Esophagus squamous epithelium (tissue), 5 donors: Measurements from ENCODE around the gene ITIH4. TPM values are rescaled to one million over a fixed set of nuclear protein-coding genes. Genes with fewer than 3 reads are reported as not detected.

ENCODE experiments used
- DNase-seq: peaks from one replicate; lab custom pipeline; 2025; lab: John Stamatoyannopoulos, UW
- H3K27ac ChIP-seq, 4 donors: fragments of 200-600 bp; sonication (generic); one replicate each; pipeline ENCODE4 v1.5.1; 2016 to 2019; ENCODE audit warnings: mild to moderate bottlenecking in 1 of 4
- H3K27me3 ChIP-seq, 4 donors: fragments of 200-600 bp; sonication (generic); 1 replicate in 3 of 4; 2 replicates in 1 of 4; pipeline versions ENCODE4 v1.5.1 to v1.6.0; 2017 to 2021; ENCODE audit warnings: antibody characterized with exemption in 1 of 4
- H3K36me3 ChIP-seq, 3 donors: fragments of 200-600 bp; sonication (generic); one replicate each; pipeline ENCODE4 v1.5.1; 2016 to 2019
- H3K4me1 ChIP-seq, 3 donors: fragments of 200-600 bp; sonication (generic); one replicate each; pipeline ENCODE4 v1.5.1; 2017 to 2019
- H3K4me3 ChIP-seq, 4 donors: fragments of 200-600 bp; sonication (generic); 1 replicate in 3 of 4; 2 replicates in 1 of 4; pipeline ENCODE4 v1.5.1; 2016 to 2019; ENCODE audit warnings: mild to moderate bottlenecking in 2 of 4, moderate library complexity in 1 of 4
- H3K9me3 ChIP-seq, 3 donors: fragments of 200-600 bp; sonication (generic); one replicate each; pipeline ENCODE4 v1.5.1; 2016 to 2019
- POLR2A ChIP-seq, 4 donors: fragments of 450-650 bp; IDR thresholded peaks; one replicate each; pipeline ENCODE4 v1.6.1; 2017; ENCODE audit warnings: antibody characterized with exemption in 4 of 4, mild to moderate bottlenecking in 4 of 4, moderate library complexity in 3 of 4
- WGBS, 2 donors: methylation state at CpG; one replicate each; pipeline ENCODE4 v1.1.5; 2018; 5-methylcytosine and 5-hydroxymethylcytosine counted together
- intact Hi-C: fragments of 100-400 bp; cut with DNase I; formaldehyde crosslinking; loops from one replicate; pipeline ENCODE4 v1.15.0; 2022
- total RNA-seq, 4 donors: library from RNA; depleted of rRNA; stranded (reverse); fragments of >200 nt; gene quantifications; one replicate each; pipeline ENCODE4 v1.1.0, GENCODE V29; 2016
- TF ChIP-seq, protein P1 (sequence below), 6 experiments: fragments of 450-650 bp in 4 of 6; fragments of 200-600 bp in 2 of 6; sonication (generic) in 2 of 6; IDR thresholded peaks; one replicate each; pipeline ENCODE4 v1.5.1; 2016 to 2019; ENCODE audit warnings: antibody characterized with exemption in 6 of 6, mild to moderate bottlenecking in 4 of 6, moderate library complexity in 4 of 6
- donor health status: DM: yes; HTN: yes; CAD: no.

The ITIH4 gene
- total RNA-seq, 4 donors from 2014 or later: 0.22 to 2.3 (median 1.5) TPM

DNA sequence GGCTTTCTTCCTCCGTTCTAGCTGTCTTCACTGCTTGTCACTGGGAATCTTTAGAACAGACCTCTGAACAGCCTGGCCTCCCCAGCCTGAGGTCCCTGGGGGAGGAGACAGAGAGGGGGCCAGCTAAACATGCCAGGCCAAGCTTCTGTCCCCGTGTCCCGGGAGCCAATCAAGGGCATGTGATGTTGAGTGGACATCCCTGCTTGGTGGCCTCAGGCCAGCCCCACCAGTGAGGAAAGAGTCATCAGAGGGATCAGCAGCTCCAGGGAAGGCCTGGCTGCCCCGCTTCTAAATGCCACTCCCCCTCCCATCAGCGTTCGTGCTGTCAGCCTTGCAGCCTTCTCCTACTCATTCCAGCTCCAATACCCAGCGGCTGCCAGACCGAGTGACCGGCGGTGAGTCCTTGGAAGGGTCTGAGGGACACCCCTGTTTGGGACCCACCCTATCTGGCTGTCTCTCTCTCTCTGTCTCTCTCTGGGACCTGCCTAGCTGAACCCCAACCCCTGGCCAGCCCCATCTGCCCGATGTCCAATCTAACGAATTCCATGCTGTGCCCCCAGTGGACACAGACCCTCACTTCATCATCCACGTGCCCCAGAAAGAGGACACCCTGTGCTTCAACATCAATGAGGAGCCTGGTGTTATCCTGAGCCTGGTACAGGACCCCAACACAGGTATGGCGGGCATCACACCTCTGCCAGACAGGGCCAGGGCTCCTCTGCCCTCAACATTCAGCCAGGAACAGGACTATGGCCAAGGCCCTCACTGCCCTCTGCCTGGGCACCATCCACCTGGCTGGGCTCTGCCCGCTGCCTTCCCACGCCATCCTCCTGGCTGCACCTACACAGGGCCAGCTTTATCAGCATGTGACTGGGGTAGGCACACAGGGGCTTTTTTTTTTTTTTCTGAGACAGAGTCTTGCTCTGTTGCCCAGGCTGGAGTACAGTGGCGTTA is 42.5 kb downstream of the ITIH4 start:
- DNase-seq: no peak
- H3K4me3 ChIP-seq: no peak overlapping the region
- no peaks in the 10 kb centered on the region for H3K27me3 ChIP-seq
- H3K36me3 ChIP-seq: no peaks in the 10 kb centered on the region
- no peak for TF ChIP-seq POLR2A (IDR thresholded peaks at IDR 0.05)
- TF ChIP-seq, protein P1, sequence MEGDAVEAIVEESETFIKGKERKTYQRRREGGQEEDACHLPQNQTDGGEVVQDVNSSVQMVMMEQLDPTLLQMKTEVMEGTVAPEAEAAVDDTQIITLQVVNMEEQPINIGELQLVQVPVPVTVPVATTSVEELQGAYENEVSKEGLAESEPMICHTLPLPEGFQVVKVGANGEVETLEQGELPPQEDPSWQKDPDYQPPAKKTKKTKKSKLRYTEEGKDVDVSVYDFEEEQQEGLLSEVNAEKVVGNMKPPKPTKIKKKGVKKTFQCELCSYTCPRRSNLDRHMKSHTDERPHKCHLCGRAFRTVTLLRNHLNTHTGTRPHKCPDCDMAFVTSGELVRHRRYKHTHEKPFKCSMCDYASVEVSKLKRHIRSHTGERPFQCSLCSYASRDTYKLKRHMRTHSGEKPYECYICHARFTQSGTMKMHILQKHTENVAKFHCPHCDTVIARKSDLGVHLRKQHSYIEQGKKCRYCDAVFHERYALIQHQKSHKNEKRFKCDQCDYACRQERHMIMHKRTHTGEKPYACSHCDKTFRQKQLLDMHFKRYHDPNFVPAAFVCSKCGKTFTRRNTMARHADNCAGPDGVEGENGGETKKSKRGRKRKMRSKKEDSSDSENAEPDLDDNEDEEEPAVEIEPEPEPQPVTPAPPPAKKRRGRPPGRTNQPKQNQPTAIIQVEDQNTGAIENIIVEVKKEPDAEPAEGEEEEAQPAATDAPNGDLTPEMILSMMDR (IDR thresholded peaks at IDR 0.05): no peak
- no peaks in the 10 kb centered on the region for H3K9me3 ChIP-seq
- 65 to 69% methylated on average over 7 to 14 of the region's 17 CpGs for WGBS, 2 donors
- H3K4me1 ChIP-seq: no peaks in the 10 kb centered on the region
- peak overlapping the region in 1 of 4 donors; percentile 34 for H3K27ac ChIP-seq
- intact Hi-C loops: no loop called here

DNA sequence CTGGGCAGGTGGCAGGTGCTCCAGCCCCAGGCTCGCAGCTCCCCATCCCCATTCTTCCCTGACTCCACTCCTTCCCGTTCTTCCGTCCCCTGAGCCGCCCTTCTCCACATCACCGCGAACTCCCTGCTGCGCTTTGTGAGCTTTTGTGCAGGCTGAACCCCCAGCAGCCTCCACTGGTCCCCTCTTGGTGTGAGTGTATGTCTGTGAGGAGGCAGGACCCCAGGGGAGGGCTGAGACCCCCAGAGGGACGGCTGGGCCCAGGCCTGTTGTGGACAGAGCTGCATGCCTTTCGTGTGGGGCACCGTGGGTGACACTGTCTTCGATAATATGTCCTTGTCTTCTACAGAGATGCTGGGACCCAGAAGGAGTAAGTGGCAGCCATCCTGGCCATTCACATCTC is 43.2 kb downstream of the ITIH4 start:
- peak overlapping the region in 1 of 4 donors; percentile 34 for H3K27ac ChIP-seq
- H3K36me3 ChIP-seq: no peaks in the 10 kb centered on the region
- 75 to 93% methylated on average over 7 to 11 of the region's 11 CpGs for WGBS, 2 donors
- intact Hi-C loops: no loop called here
- H3K4me1 ChIP-seq: no peaks in the 10 kb centered on the region
- H3K4me3 ChIP-seq: no peak overlapping the region
- peaks cover 0 to 6% (median 0%) of the 10 kb centered on the region in 4 donors for H3K27me3 ChIP-seq
- no peak for DNase-seq
- no peaks in the 10 kb centered on the region for H3K9me3 ChIP-seq
- no peak for TF ChIP-seq POLR2A (IDR thresholded peaks at IDR 0.05)
- TF ChIP-seq, protein P1 (IDR thresholded peaks at IDR 0.05): no peak

DNA sequence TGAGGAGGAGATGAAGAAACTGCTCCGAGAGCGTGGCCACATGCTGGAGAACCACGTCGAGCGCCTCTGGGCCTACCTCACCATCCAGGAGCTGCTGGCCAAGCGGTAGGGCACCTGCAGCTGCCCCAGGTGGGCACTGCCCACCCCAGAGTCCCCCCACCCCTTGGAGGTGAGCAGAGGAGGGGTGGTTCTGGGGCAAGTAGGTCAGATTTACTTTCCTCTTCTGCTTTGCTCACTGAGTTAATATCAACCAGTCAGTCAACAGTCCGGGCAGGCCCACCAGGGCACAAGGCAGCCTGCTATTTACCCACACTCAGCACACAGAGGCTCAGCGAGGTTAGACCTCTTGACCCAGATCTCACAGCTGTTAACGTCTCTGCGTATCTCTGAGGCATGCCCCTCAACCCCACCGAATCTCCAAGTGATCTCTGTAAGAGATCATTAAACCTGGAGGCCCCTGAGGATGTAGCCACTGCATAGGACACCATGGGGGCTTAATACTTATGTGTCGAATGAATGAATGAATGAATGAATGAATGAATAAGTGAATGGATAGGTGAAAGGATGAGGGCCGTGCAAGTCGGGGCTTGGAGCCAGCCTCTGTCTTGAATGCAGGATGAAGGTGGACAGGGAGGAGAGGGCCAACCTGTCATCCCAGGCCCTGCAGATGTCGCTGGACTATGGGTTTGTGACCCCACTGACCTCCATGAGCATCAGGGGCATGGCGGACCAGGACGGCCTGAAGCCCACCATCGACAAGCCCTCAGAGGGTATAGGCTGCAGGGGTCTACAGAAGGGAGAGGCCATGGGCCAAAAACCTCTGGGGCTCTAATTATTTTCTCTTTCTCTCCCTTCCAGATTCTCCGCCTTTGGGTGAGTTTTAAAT is 43.9 kb downstream of the ITIH4 start:
- DNase-seq: no peak
- no peak overlapping the region for H3K27ac ChIP-seq
- peaks cover 0 to 12% (median 0%) of the 10 kb centered on the region in 4 donors for H3K27me3 ChIP-seq
- WGBS, 2 donors: 80 to 86% methylated on average over 15 to 16 of the region's 19 CpGs
- TF ChIP-seq POLR2A (IDR thresholded peaks at IDR 0.05): no peak
- TF ChIP-seq, protein P1 (IDR thresholded peaks at IDR 0.05): no peak
- H3K36me3 ChIP-seq: no peaks in the 10 kb centered on the region
- H3K9me3 ChIP-seq: no peaks in the 10 kb centered on the region
- H3K4me3 ChIP-seq: no peak overlapping the region
- no peaks in the 10 kb centered on the region for H3K4me1 ChIP-seq
- intact Hi-C loops: no loop called here

DNA sequence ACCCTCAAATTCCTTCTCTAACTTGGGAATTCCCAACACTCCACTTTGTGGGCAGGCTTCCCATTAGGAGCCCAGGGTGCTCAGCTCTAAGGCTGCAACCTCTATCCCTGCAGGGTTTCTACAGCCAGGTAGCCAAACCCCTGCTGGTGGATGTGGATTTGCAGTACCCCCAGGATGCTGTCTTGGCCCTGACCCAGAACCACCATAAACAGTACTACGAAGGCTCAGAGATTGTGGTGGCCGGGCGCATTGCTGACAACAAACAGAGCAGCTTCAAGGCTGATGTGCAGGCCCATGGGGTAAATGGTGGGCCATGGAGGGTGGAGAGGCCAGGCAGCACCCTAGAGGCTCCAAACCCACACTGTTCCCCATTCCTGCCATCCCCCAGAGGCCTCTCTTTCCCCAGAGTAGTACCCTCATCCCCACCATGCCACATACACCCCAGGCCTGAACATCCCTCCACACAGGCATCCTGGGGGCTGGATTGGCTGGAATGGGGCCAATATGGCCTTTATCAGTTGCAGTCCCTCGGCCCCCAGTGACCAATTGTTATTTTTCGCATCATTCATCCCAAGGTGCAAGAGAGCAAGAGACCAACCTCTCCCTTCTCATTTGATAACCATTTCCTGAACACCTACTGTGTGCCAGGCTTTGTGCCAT is 45.4 kb downstream of the ITIH4 start:
- intact Hi-C loops: no loop called here
- WGBS, 2 donors: 88 to 90% methylated on average over 2 of the region's 5 CpGs

More for the DNA sequence above, 45.4 kb downstream of the ITIH4 start:
- no peaks in the 10 kb centered on the region for H3K4me1 ChIP-seq
- H3K36me3 ChIP-seq: no peaks in the 10 kb centered on the region
- H3K9me3 ChIP-seq: no peaks in the 10 kb centered on the region
- no peak for TF ChIP-seq POLR2A (IDR thresholded peaks at IDR 0.05)
- TF ChIP-seq, protein P1 (IDR thresholded peaks at IDR 0.05): no peak
- H3K27me3 ChIP-seq: peaks cover 0 to 12% (median 0%) of the 10 kb centered on the region in 4 donors
- no peak overlapping the region for H3K27ac ChIP-seq
- no peak overlapping the region for H3K4me3 ChIP-seq
- DNase-seq: no peak
